ENCODE data around the gene ANP32E. TPM values are rescaled to one million over a fixed set of nuclear protein-coding genes. Genes with fewer than 3 reads are reported as not detected.
A peak's percentile ranks its signal among the peaks of the same experiment; 100 is the strongest.

Gene ANP32E
- polyA plus RNA-seq, 3 donors, result 4.6 to 26.6 (median 20.4) TPM

GRCh38 chr1:150182247-150182646 is 53.7 kb downstream of the ANP32E start:
- H3K4me1 Mint-ChIP-seq, result peaks cover 83% of the 10 kb centered on the region
- whole genome bisulfite sequencing (ENCODE audit: insufficient coverage), result 100% methylated on average over 2 of the region's 11 CpGs
- no peak overlapping the region for H3K9ac ChIP-seq (ENCODE audit: insufficient read depth, low read length, poor library complexity, severe bottlenecking)
- no peaks in the 10 kb centered on the region for H3K27me3 ChIP-seq (ENCODE audit: control insufficient read depth in 2 of 2, insufficient read depth in 2 of 2, low read length in 2 of 2)
- peaks cover 0 to 5% (median 0%) of the 10 kb centered on the region in 3 donors for H3K27me3 Mint-ChIP-seq (ENCODE audit: low read depth in 3 of 3)
- peaks cover 2% of the 10 kb centered on the region for H3K79me2 ChIP-seq (ENCODE audit: insufficient read depth, low read length)
- no peak for TF ChIP-seq CTCF (IDR thresholded peaks at IDR 0.05)
- H3K36me3 ChIP-seq (replicated peaks in 1 of 2; ENCODE audit: control insufficient read depth in 1 of 2, insufficient read depth in 2 of 2, low read length in 2 of 2), result no peaks in the 10 kb centered on the region
- H4K20me1 ChIP-seq (ENCODE audit: insufficient read depth, low read length), result no peaks in the 10 kb centered on the region
- peaks cover 96 to 97% of the 10 kb centered on the region in 2 donors for H3K4me1 ChIP-seq (ENCODE audit: control insufficient read depth in 1 of 2, insufficient read depth in 2 of 2, low read length in 2 of 2)
- no peak for DNase-seq
- H3K4me2 ChIP-seq (replicated peaks; ENCODE audit: extremely low read depth, low read length, poor library complexity, severe bottlenecking), result no peak overlapping the region
- no peak overlapping the region for H2AFZ ChIP-seq (ENCODE audit: insufficient read depth, low read depth, low read length, poor library complexity, severe bottlenecking)
- no peak overlapping the region for H3K4me3 Mint-ChIP-seq
- peak overlapping the region in 1 of 2 donors; percentile 78 for H3K27ac ChIP-seq (ENCODE audit: low read depth in 1 of 2, low read length in 2 of 2)
- H3K27ac Mint-ChIP-seq, result peak overlapping the region in 5 of 7 donors; percentile 31 to 95 (median 93)
- no peak overlapping the region for H3K4me3 ChIP-seq (replicated peaks in 1 of 3; ENCODE audit: low read depth in 2 of 3, low read length in 3 of 3)
- H3K9me3 ChIP-seq (replicated peaks in 1 of 2; ENCODE audit: control insufficient read depth in 1 of 2, insufficient read depth in 1 of 2, low read length in 2 of 2), result no peaks in the 10 kb centered on the region
- peaks cover 0 to 12% of the 10 kb centered on the region in 2 donors for H3K36me3 Mint-ChIP-seq
- intact Hi-C loops (cut with micrococcal nuclease), result loop anchor here (5.0 to 10.0 kb wide), 4 partner anchors 35 to 287 kb away; partner anchors contain the start of genes ANP32E (in 1 of the 2), BOLA1 (in 1 of the 2), MTMR11 (in 1 of the 2) and PLEKHO1 (in 1 of the 2)
- peaks cover 0 to 2% (median 0%) of the 10 kb centered on the region in 7 donors for H3K9me3 Mint-ChIP-seq

GRCh38 chr1:150180474-150180873 is 55.4 kb downstream of the ANP32E start:
- Mint-ChIP-seq H3K4me1 (peaks cover 88% of the 10 kb centered on the region), H3K36me3 (peaks cover 0 to 12% of the 10 kb centered on the region in 2 donors), H3K9me3 (peaks cover 0 to 2% (median 0%) of the 10 kb centered on the region in 7 donors), H3K27me3 (ENCODE audit: low read depth in 3 of 3) (peaks cover 0 to 9% (median 0%) of the 10 kb centered on the region in 3 donors), H3K27ac (peak overlapping the region; percentile 74 to 93 (median 82)), H3K4me3 (peak overlapping the region in 1 of 2 donors; percentile 26)
- WGBS (ENCODE audit: insufficient coverage), result no CpG with 5 or more reads among the region's 5 CpGs
- peak overlapping the region; percentile 61 to 74 for H3K27ac ChIP-seq (ENCODE audit: low read depth in 1 of 2, low read length in 2 of 2)
- no peaks in the 10 kb centered on the region for H3K9me3 ChIP-seq (replicated peaks in 1 of 2; ENCODE audit: control insufficient read depth in 1 of 2, insufficient read depth in 1 of 2, low read length in 2 of 2)
- no peak overlapping the region for H3K9ac ChIP-seq (ENCODE audit: insufficient read depth, low read length, poor library complexity, severe bottlenecking)
- H2AFZ ChIP-seq (ENCODE audit: insufficient read depth, low read depth, low read length, poor library complexity, severe bottlenecking), result no peak overlapping the region
- no peaks in the 10 kb centered on the region for H3K27me3 ChIP-seq (ENCODE audit: control insufficient read depth in 2 of 2, insufficient read depth in 2 of 2, low read length in 2 of 2)
- H3K36me3 ChIP-seq (replicated peaks in 1 of 2; ENCODE audit: control insufficient read depth in 1 of 2, insufficient read depth in 2 of 2, low read length in 2 of 2), result no peaks in the 10 kb centered on the region
- no peak for TF ChIP-seq CTCF (IDR thresholded peaks at IDR 0.05)
- peak overlapping the region in 1 of 3 experiments; percentile 45 for H3K4me3 ChIP-seq (replicated peaks in 1 of 3; ENCODE audit: low read depth in 2 of 3, low read length in 3 of 3)
- H3K79me2 ChIP-seq (ENCODE audit: insufficient read depth, low read length), result peaks cover 2% of the 10 kb centered on the region
- H4K20me1 ChIP-seq (ENCODE audit: insufficient read depth, low read length), result no peaks in the 10 kb centered on the region
- H3K4me2 ChIP-seq (replicated peaks; ENCODE audit: extremely low read depth, low read length, poor library complexity, severe bottlenecking), result peak overlapping the region; percentile 32
- peaks cover 93 to 97% of the 10 kb centered on the region in 2 donors for H3K4me1 ChIP-seq (ENCODE audit: control insufficient read depth in 1 of 2, insufficient read depth in 2 of 2, low read length in 2 of 2)
- intact Hi-C loops (cut with micrococcal nuclease), result loop anchor here (5.0 to 10.0 kb wide), 4 partner anchors 33 to 286 kb away; partner anchors contain the start of genes ANP32E (in 1 of the 2), BOLA1 (in 1 of the 2), MTMR11 (in 1 of the 2) and PLEKHO1 (in 1 of the 2)
- peak in 2 of 3 donors; percentile 31 to 51 for DNase-seq

Data from CD14-positive monocyte (primary cell).